ENCODE measurements around the gene COG2.

COG2 gene

GRCh38 chr1:230701895-230702768, 59.9 kb downstream of the COG2 start:
- no peak for DNase-seq (ENCODE audit: low read depth)

GRCh38 chr1:230702934-230703678, 60.8 kb downstream of the COG2 start:
- no peak for DNase-seq (ENCODE audit: low read depth)

- no peak for DNase-seq (ENCODE audit: low read depth)
Measured at GRCh38 chr1:230703679-230704385, 61.6 kb downstream of the COG2 start.

GRCh38 chr1:230704830-230705229, 62.5 kb downstream of the COG2 start:
- DNase-seq (ENCODE audit: low read depth), result no peak

GRCh38 chr1:230705289-230706019, 63.2 kb downstream of the COG2 start:
- no peak for DNase-seq (ENCODE audit: low read depth)

- DNase-seq (ENCODE audit: low read depth), result no peak
Measured at GRCh38 chr1:230706020-230706699, 63.9 kb downstream of the COG2 start.

GRCh38 chr1:230706887-230707731, 64.8 kb downstream of the COG2 start:
- DNase-seq (ENCODE audit: low read depth), result no peak

- DNase-seq (ENCODE audit: low read depth), result no peak
Measured at GRCh38 chr1:230707732-230708630, 65.7 kb downstream of the COG2 start.

GRCh38 chr1:230708631-230709580, 66.6 kb downstream of the COG2 start:
- no peak for DNase-seq (ENCODE audit: low read depth)

GRCh38 chr1:230709619-230710542, 67.6 kb downstream of the COG2 start:
- no peak for DNase-seq (ENCODE audit: low read depth)

- no peak for DNase-seq (ENCODE audit: low read depth)
Measured at GRCh38 chr1:230710543-230710904, 68.2 kb downstream of the COG2 start.

- no peak for DNase-seq (ENCODE audit: low read depth)
Measured at GRCh38 chr1:230711245-230711644, 69.0 kb downstream of the COG2 start.

GRCh38 chr1:230712470-230712942, 70.2 kb downstream of the COG2 start:
- no peak for DNase-seq (ENCODE audit: low read depth)

- DNase-seq (ENCODE audit: low read depth), result no peak
Measured at GRCh38 chr1:230713138-230713537, 70.9 kb downstream of the COG2 start.

- no peak for DNase-seq (ENCODE audit: low read depth)
Measured at GRCh38 chr1:230713547-230713914, 71.2 kb downstream of the COG2 start.

GRCh38 chr1:230713915-230714764, 71.9 kb downstream of the COG2 start, which contains the start of gene AGT:
TSS of gene AGT (minus strand) at chr1:230714122. CDS start at chr1:230710823, 3,299 bp downstream.
- DNase-seq (ENCODE audit: low read depth), result peak; percentile 54

Measured in ELR (cell line).